ENCODE results near the gene ST6GALNAC5.

The ST6GALNAC5 gene

DNA sequence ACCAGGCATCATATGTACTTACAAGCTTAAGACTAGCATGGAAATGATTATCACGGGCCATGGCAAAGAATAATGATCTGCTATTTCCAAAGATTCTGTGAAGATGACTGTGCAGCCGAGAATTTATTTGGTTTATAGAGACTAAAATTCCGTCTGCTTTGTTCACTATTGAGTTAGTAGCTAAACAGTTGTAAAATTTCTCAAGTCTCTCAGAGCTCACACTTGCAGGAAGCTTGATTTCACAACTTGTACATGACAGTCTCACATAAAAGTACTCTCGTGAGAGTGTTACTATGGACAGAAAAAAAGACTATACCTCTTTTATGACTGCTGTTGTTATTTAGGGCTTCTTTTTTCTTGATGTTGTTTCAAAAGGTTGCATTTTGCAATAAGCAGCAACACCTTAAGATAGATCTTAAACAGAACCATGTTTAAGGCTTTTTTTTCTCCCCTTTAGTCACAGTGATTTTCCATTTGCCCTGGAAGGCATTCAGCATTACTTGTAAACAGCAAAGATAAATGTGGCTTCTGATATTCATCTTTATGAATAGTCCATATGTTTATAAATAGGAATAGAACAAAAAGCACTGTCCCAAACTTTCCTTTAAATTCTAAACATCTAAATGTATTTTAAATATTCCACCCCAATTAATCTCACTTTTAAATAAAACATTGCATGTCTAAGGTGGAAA, 24.8 kb downstream of the ST6GALNAC5 start:
- TF ChIP-seq, protein P1, sequence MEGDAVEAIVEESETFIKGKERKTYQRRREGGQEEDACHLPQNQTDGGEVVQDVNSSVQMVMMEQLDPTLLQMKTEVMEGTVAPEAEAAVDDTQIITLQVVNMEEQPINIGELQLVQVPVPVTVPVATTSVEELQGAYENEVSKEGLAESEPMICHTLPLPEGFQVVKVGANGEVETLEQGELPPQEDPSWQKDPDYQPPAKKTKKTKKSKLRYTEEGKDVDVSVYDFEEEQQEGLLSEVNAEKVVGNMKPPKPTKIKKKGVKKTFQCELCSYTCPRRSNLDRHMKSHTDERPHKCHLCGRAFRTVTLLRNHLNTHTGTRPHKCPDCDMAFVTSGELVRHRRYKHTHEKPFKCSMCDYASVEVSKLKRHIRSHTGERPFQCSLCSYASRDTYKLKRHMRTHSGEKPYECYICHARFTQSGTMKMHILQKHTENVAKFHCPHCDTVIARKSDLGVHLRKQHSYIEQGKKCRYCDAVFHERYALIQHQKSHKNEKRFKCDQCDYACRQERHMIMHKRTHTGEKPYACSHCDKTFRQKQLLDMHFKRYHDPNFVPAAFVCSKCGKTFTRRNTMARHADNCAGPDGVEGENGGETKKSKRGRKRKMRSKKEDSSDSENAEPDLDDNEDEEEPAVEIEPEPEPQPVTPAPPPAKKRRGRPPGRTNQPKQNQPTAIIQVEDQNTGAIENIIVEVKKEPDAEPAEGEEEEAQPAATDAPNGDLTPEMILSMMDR (conservative IDR thresholded peaks at IDR 0.05; ENCODE audit: low read length): no peak
- no peak for TF ChIP-seq EZH2phosphoT487 (IDR thresholded peaks at IDR 0.05; ENCODE audit: borderline replicate concordance)
- H3K4me2 ChIP-seq (ENCODE audit: low read depth, low read length, poor library complexity, severe bottlenecking): no peak overlapping the region
- H3K4me1 ChIP-seq (ENCODE audit: insufficient read depth, low read length, poor library complexity, severe bottlenecking): no peaks in the 10 kb centered on the region
- H2AFZ ChIP-seq (ENCODE audit: low read length): no peak overlapping the region
- no peaks in the 10 kb centered on the region for H3K9me2 ChIP-seq (replicated peaks; ENCODE audit: low read depth, low read length)
- H3K79me2 ChIP-seq (ENCODE audit: insufficient read depth, low read length): no peaks in the 10 kb centered on the region
- H3F3A ChIP-seq (ENCODE audit: low read depth): no peaks in the 10 kb centered on the region
- H3K9ac ChIP-seq (ENCODE audit: low read depth, low read length, poor library complexity, severe bottlenecking): no peak overlapping the region
- H3K27me3 ChIP-seq (ENCODE audit: insufficient read depth, low read length, poor library complexity, severe bottlenecking): no peaks in the 10 kb centered on the region
- H3K4me3 ChIP-seq (ENCODE audit: low read length, poor library complexity, severe bottlenecking): no peak overlapping the region
- no peaks in the 10 kb centered on the region for H4K20me1 ChIP-seq (ENCODE audit: insufficient read depth, low read length, poor library complexity, severe bottlenecking)
- no peaks in the 10 kb centered on the region for H3K36me3 ChIP-seq (ENCODE audit: insufficient read depth, low read length)
- H3K9me3 ChIP-seq (ENCODE audit: insufficient read depth, low read depth, low read length): no peaks in the 10 kb centered on the region

DNA sequence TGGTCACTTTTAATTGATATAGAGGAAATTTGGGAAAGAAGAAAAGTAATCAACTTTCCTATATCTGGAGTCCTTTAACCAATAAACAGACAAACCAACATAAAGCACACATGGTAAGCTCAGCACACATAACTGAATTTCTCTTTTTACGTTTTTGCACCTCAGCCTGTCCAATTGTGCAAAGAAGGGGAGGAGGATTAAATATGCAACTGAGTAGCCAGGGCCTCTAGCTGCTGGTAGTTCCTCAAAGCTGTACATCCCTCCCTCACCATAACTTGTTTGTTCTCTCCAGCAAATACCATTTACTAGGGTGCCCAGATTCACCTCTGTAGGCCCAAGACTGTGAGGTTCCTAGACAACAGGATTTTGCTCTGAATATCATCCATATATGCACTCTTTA, 25.4 kb downstream of the ST6GALNAC5 start:
- H3K36me3 ChIP-seq (ENCODE audit: insufficient read depth, low read length): no peaks in the 10 kb centered on the region
- H3F3A ChIP-seq (ENCODE audit: low read depth): no peaks in the 10 kb centered on the region
- no peaks in the 10 kb centered on the region for H3K9me2 ChIP-seq (replicated peaks; ENCODE audit: low read depth, low read length)
- no peak for TF ChIP-seq EZH2phosphoT487 (IDR thresholded peaks at IDR 0.05; ENCODE audit: borderline replicate concordance)
- TF ChIP-seq, protein P1 (conservative IDR thresholded peaks at IDR 0.05; ENCODE audit: low read length): no peak
- H3K9me3 ChIP-seq (ENCODE audit: insufficient read depth, low read depth, low read length): no peaks in the 10 kb centered on the region
- no peaks in the 10 kb centered on the region for H3K79me2 ChIP-seq (ENCODE audit: insufficient read depth, low read length)
- no peaks in the 10 kb centered on the region for H3K27me3 ChIP-seq (ENCODE audit: insufficient read depth, low read length, poor library complexity, severe bottlenecking)
- no peaks in the 10 kb centered on the region for H3K4me1 ChIP-seq (ENCODE audit: insufficient read depth, low read length, poor library complexity, severe bottlenecking)
- H4K20me1 ChIP-seq (ENCODE audit: insufficient read depth, low read length, poor library complexity, severe bottlenecking): no peaks in the 10 kb centered on the region
- H2AFZ ChIP-seq (ENCODE audit: low read length): no peak overlapping the region
- no peak overlapping the region for H3K4me3 ChIP-seq (ENCODE audit: low read length, poor library complexity, severe bottlenecking)
- H3K9ac ChIP-seq (ENCODE audit: low read depth, low read length, poor library complexity, severe bottlenecking): no peak overlapping the region
- H3K4me2 ChIP-seq (ENCODE audit: low read depth, low read length, poor library complexity, severe bottlenecking): no peak overlapping the region

DNA sequence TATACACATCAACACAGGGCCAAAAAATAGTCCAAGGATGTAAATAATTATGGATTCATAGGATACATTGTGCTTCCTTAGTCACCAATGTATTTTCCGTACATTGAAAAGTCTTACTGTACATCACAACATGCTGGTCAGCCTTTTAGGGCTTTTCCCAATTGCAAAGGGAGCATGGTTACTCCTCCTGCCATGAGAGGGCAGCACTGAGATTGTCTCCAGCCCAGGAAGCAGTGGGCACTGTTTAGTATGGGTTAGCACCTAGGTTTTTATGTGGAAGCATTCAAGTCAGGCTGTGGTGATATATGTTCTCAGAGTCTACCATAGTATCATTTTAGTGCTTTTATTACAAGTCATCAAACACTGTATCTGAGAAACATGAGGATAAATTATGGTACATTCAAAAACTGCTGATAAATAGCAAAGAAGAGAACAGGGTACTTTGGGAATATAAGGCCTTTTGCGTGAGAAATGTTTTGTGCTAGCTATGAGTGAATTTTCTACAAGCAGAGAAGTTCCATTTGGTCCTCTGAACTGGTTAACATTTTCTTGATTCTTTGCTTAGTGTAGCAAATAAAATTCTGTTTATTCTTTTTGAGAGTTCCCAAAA, 34.0 kb downstream of the ST6GALNAC5 start:
- H3K4me2 ChIP-seq (ENCODE audit: low read depth, low read length, poor library complexity, severe bottlenecking): no peak overlapping the region
- no peak overlapping the region for H2AFZ ChIP-seq (ENCODE audit: low read length)
- no peak for TF ChIP-seq EZH2phosphoT487 (IDR thresholded peaks at IDR 0.05; ENCODE audit: borderline replicate concordance)
- TF ChIP-seq, protein P1 (conservative IDR thresholded peaks at IDR 0.05; ENCODE audit: low read length): peak; percentile 85
- H4K20me1 ChIP-seq (ENCODE audit: insufficient read depth, low read length, poor library complexity, severe bottlenecking): no peaks in the 10 kb centered on the region
- H3F3A ChIP-seq (ENCODE audit: low read depth): no peaks in the 10 kb centered on the region
- no peaks in the 10 kb centered on the region for H3K79me2 ChIP-seq (ENCODE audit: insufficient read depth, low read length)
- H3K4me3 ChIP-seq (ENCODE audit: low read length, poor library complexity, severe bottlenecking): no peak overlapping the region
- no peaks in the 10 kb centered on the region for H3K9me2 ChIP-seq (replicated peaks; ENCODE audit: low read depth, low read length)
- no peak overlapping the region for H3K9ac ChIP-seq (ENCODE audit: low read depth, low read length, poor library complexity, severe bottlenecking)
- no peaks in the 10 kb centered on the region for H3K4me1 ChIP-seq (ENCODE audit: insufficient read depth, low read length, poor library complexity, severe bottlenecking)
- no peaks in the 10 kb centered on the region for H3K36me3 ChIP-seq (ENCODE audit: insufficient read depth, low read length)
- no peaks in the 10 kb centered on the region for H3K27me3 ChIP-seq (ENCODE audit: insufficient read depth, low read length, poor library complexity, severe bottlenecking)
- H3K9me3 ChIP-seq (ENCODE audit: insufficient read depth, low read depth, low read length): no peaks in the 10 kb centered on the region
